K562 (cell line): ENCODE data around the gene PTOV1. TPM values are rescaled to one million over a fixed set of nuclear protein-coding genes. Genes with fewer than 3 reads are reported as not detected.

Source experiments
- ARID2 ChIP-seq: fragments of 450-650 bp; IDR thresholded peaks from 2 replicates; pipeline ENCODE4 v1.6.1; 2017; ENCODE audit warnings: antibody characterized with exemption, mild to moderate bottlenecking
- E2F3 ChIP-seq: fragments of 250-450 bp; sonication (Bioruptor Pico); IDR thresholded peaks from 2 replicates; pipeline ENCODE4 v1.4.0; 2020; ENCODE audit warnings: mild to moderate bottlenecking
- ETV6 ChIP-seq, 3 experiments: fragments of 150-350 bp in 1 of 3; sonication (generic) in 1 of 3; formaldehyde crosslinking in 1 of 3; IDR thresholded peaks; 2 replicates each; pipeline versions ENCODE4 v1.6.1 to v1.8.0; 2014 to 2022; ENCODE audit warnings: borderline replicate concordance in 2 of 3, low read depth in 2 of 3, antibody characterized with exemption in 1 of 3, low read length in 1 of 3, mild to moderate bottlenecking in 1 of 3, missing genetic modification reagents in 1 of 3
- GABPB2 ChIP-seq: fragments of 250-450 bp; sonication (Bioruptor Pico); conservative IDR thresholded peaks from 2 replicates; pipeline ENCODE4 v1.5.1; 2021; ENCODE audit warnings: mild to moderate bottlenecking
- HDGF ChIP-seq: fragments of 450-650 bp; IDR thresholded peaks from 2 replicates; pipeline ENCODE4 v1.6.1; 2016
- MAZ ChIP-seq, 2 experiments: fragments of 450-650 bp in 1 of 2; sonication (generic) in 1 of 2; formaldehyde crosslinking; IDR thresholded peaks in 1 of 2; conservative IDR thresholded peaks in 1 of 2; 2 replicates each; pipeline versions ENCODE4 v1.4.0 to v1.5.0; 2020; ENCODE audit warnings: mild to moderate bottlenecking in 1 of 2, missing genetic modification reagents in 1 of 2
- PML ChIP-seq: IDR thresholded peaks from 2 replicates; pipeline ENCODE4 v1.6.1; 2012; ENCODE audit warnings: low read length, inconsistent platforms
- POLR2G ChIP-seq: fragments of 200-400 bp; formaldehyde crosslinking; IDR thresholded peaks from 2 replicates; pipeline ENCODE4 v1.6.1; 2017; ENCODE audit warnings: low read depth, mild to moderate bottlenecking, antibody characterized with exemption, low read length, moderate library complexity
- SMARCC2 ChIP-seq: fragments of 450-650 bp; IDR thresholded peaks from 2 replicates; pipeline ENCODE4 v1.6.1; 2017; ENCODE audit warnings: antibody characterized with exemption, moderate library complexity, mild to moderate bottlenecking, low read depth
- SP2 ChIP-seq: IDR thresholded peaks from 2 replicates; pipeline ENCODE4 v1.6.1; 2011; ENCODE audit warnings: mild to moderate bottlenecking, low read depth, low read length, moderate library complexity; ENCODE audit not compliant: poor library complexity, severe bottlenecking; ENCODE audit errors: extremely low read depth
- VEZF1 ChIP-seq: fragments of 200-800 bp; sonication (Bioruptor generic); IDR thresholded peaks from 2 replicates; pipeline ENCODE4 v1.6.1; 2017; ENCODE audit warnings: missing genetic modification characterization, missing compliant biosample characterization
- ZNF175 ChIP-seq: fragments of 200-800 bp; sonication (Bioruptor generic); IDR thresholded peaks from 2 replicates; pipeline ENCODE4 v1.6.1; 2016; ENCODE audit warnings: low read depth, mild to moderate bottlenecking, missing genetic modification characterization, missing compliant biosample characterization
- polyA plus RNA-seq, 8 experiments: library from polyadenylated mRNA; depleted of rRNA in 4 of 8; stranded (reverse) in 5 of 8; unstranded in 3 of 8; fragments of >200 nt; fragmentation: Nextera tagmentation in 2 of 8; fragmentation: Illumina TruSeq in 1 of 8; extraction: Ambion mirVana in 2 of 8; extraction: Trizol in 1 of 8; gene quantifications; 2 replicates each; pipeline versions ENCODE4 v1.2.1 to v1.2.3, GENCODE V29; 2011 to 2014; ENCODE audit warnings: inconsistent platforms in 1 of 8, missing spikeins in 1 of 8
- total RNA-seq, 7 experiments: library from RNA; depleted of rRNA in 6 of 7; stranded (reverse); fragments of >200 nt in 6 of 7; fragmentation: Illumina TruSeq in 2 of 7; extraction: Trizol in 2 of 7; gene quantifications; 2 replicates each; pipeline versions ENCODE4 v1.2.1 to v1.2.3, GENCODE V29; 2011 to 2021; ENCODE audit warnings: low replicate concordance in 1 of 7
- TF ChIP-seq, protein P1 (sequence below): fragments of 250-450 bp; sonication (Bioruptor Pico); IDR thresholded peaks from 2 replicates; pipeline ENCODE4 v1.5.0; 2021; ENCODE audit warnings: mild to moderate bottlenecking, moderate library complexity
- TF ChIP-seq, protein P2 (sequence below): fragments of 450-650 bp; IDR thresholded peaks from 2 replicates; pipeline ENCODE4 v1.6.1; 2016; ENCODE audit warnings: low read depth, mild to moderate bottlenecking, moderate library complexity
- TF ChIP-seq, protein P3 (sequence below): fragments of 450-650 bp; IDR thresholded peaks from 2 replicates; pipeline ENCODE4 v1.6.1; 2016; ENCODE audit warnings: mild to moderate bottlenecking

PTOV1 gene
- total and polyA plus RNA-seq, 9 of the 15 experiments (the other 6 are each of a cell fraction or from before 2014, with no cell fraction given): 4.9 to 169 (median 43.5) TPM

GRCh38 chr19:49805822-49806619 lies 44.9 kb upstream of the PTOV1 start (continued):
- no peak for TF ChIP-seq SP2
- TF ChIP-seq ZNF175 (CRISPR knock-in tag): no peak
- TF ChIP-seq GABPB2 (CRISPR knock-in tag): no peak
- no peak; the same call in 1 of the 2 replicates for TF ChIP-seq POLR2G
- no peak for TF ChIP-seq SMARCC2
- TF ChIP-seq, protein P1, sequence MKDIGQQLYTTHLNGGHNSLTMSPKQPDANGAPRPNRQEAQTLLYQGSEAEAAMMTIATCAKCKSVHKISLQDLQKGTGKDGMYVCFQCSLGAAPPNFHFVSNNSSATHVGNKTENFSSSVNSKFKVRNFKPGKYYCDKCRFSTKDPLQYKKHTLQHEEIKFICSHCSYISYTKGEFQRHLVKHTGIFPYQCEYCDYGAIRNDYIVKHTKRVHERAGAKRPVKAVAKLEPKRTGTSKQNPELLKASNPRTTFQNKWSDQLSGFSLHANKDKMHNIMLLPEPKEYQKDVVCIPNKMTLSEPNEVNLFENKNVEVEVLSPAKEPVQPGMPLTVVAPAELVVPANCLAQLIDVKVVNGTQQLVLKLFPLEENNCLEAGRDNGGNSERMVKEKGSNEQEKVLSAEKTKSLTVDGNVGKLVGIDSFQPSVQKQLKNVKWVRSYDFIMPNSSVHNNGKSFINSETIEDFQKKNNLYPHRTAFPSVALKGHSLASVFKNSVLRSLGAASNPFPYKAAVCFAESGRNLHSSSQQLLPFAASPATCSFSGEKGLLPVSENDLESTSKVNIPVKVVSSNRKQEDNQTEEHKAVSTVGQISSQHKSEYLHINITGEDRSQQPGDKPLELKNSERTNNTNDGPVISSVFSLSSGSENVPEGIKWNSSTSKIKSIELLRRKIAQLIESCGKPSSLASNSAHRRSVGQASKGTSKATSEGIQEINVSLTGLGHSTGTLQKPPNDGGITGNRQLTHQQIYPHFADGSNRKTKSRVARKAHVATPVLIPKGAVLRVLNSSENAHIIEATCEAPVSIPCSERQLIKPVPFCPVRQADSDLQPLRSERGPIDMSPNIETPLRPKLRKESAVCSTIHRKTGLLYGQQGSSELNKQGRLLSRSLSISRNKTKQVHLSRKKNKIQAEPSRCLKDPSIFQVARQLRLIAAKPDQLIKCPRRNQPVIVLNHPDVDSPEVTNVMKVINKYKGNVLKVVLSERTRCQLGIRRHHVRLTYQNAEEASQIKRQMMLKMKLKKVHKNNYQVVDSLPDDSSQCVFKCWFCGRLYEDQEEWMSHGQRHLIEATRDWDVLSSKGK (CRISPR knock-in tag): no peak
- TF ChIP-seq ARID2: no peak
- no peak for TF ChIP-seq PML
- TF ChIP-seq E2F3 (CRISPR knock-in tag): no peak
- no peak for TF ChIP-seq HDGF
- TF ChIP-seq ETV6 (IDR thresholded peaks at IDR 0.05; ENCODE audit: borderline replicate concordance in 1 of 2, low read depth in 2 of 2, low read length in 1 of 2): no peak
- no peak for TF ChIP-seq ETV6 (CRISPR knock-in tag; IDR thresholded peaks at IDR 0.05; ENCODE audit: borderline replicate concordance)
- TF ChIP-seq VEZF1 (CRISPR knock-in tag): 0 out of 2 replicates have a peak, but pooled peaks have one; percentile 24
- TF ChIP-seq, protein P2, sequence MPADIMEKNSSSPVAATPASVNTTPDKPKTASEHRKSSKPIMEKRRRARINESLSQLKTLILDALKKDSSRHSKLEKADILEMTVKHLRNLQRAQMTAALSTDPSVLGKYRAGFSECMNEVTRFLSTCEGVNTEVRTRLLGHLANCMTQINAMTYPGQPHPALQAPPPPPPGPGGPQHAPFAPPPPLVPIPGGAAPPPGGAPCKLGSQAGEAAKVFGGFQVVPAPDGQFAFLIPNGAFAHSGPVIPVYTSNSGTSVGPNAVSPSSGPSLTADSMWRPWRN: no peak
- TF ChIP-seq MAZ (CRISPR knock-in tag; conservative IDR thresholded peaks at IDR 0.05 in 1 of 2, IDR thresholded peaks at IDR 0.05 in 1 of 2): no peak
- TF ChIP-seq, protein P3, sequence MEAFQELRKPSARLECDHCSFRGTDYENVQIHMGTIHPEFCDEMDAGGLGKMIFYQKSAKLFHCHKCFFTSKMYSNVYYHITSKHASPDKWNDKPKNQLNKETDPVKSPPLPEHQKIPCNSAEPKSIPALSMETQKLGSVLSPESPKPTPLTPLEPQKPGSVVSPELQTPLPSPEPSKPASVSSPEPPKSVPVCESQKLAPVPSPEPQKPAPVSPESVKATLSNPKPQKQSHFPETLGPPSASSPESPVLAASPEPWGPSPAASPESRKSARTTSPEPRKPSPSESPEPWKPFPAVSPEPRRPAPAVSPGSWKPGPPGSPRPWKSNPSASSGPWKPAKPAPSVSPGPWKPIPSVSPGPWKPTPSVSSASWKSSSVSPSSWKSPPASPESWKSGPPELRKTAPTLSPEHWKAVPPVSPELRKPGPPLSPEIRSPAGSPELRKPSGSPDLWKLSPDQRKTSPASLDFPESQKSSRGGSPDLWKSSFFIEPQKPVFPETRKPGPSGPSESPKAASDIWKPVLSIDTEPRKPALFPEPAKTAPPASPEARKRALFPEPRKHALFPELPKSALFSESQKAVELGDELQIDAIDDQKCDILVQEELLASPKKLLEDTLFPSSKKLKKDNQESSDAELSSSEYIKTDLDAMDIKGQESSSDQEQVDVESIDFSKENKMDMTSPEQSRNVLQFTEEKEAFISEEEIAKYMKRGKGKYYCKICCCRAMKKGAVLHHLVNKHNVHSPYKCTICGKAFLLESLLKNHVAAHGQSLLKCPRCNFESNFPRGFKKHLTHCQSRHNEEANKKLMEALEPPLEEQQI: no peak
